Vagina (tissue), 2 donors: ENCODE results near the gene LRRFIP1. TPM values are rescaled to one million over a fixed set of nuclear protein-coding genes. Genes with fewer than 3 reads are reported as not detected.
"Not testable (repeated sequence)": the region's sequence is repeated elsewhere in the genome, so short reads cannot be mapped to it uniquely, and the experiment has no call there.

Experiments used
- DNase-seq, 2 donors: peaks; one replicate each; pipeline ENCODE4 v3.0.0-alpha.2; 2017; ENCODE audit errors: extremely low spot score in 2 of 2
- H3K27ac ChIP-seq: fragments of 200-600 bp; sonication (generic); one replicate; pipeline ENCODE4 v1.5.1; 2019
- H3K27me3 ChIP-seq: fragments of 200-600 bp; sonication (generic); one replicate; pipeline ENCODE4 v1.5.1; 2019
- H3K36me3 ChIP-seq, 2 donors: fragments of 200-600 bp; sonication (generic); one replicate each; pipeline ENCODE4 v1.5.1; 2017 to 2019
- H3K4me1 ChIP-seq: fragments of 200-600 bp; sonication (generic); one replicate; pipeline ENCODE4 v1.5.1; 2019
- H3K4me3 ChIP-seq, 2 donors: fragments of 200-600 bp; sonication (generic); 1 replicate in 1 of 2; 2 replicates in 1 of 2; pipeline ENCODE4 v1.5.1; 2016 to 2019
- H3K9me3 ChIP-seq: fragments of 200-600 bp; sonication (generic); one replicate; pipeline ENCODE4 v1.5.1; 2019
- CTCF ChIP-seq, 3 experiments: fragments of 450-650 bp in 2 of 3; fragments of 200-600 bp in 1 of 3; sonication (generic) in 1 of 3; IDR thresholded peaks; one replicate each; pipeline ENCODE4 v1.5.1; 2017 to 2019; ENCODE audit warnings: antibody characterized with exemption in 3 of 3, mild to moderate bottlenecking in 2 of 3, moderate library complexity in 2 of 3
- POLR2A ChIP-seq, 2 donors: fragments of 450-650 bp; IDR thresholded peaks; one replicate each; pipeline ENCODE4 v1.6.1; 2017; ENCODE audit warnings: antibody characterized with exemption in 2 of 2, mild to moderate bottlenecking in 2 of 2, moderate library complexity in 2 of 2
- POLR2AphosphoS5 ChIP-seq, 2 donors: sonication (generic); formaldehyde crosslinking; IDR thresholded peaks; one replicate each; pipeline ENCODE4 v1.9.0; 2017; ENCODE audit warnings: antibody characterized with exemption in 2 of 2, mild to moderate bottlenecking in 2 of 2, low read depth in 1 of 2; ENCODE audit not compliant: insufficient read depth in 1 of 2
- intact Hi-C: fragments of 100-400 bp; cut with DNase I; formaldehyde crosslinking; loops from one replicate; pipeline ENCODE4 v1.15.1; 2023
- total RNA-seq: library from RNA; depleted of rRNA; stranded (reverse); fragments of >200 nt; gene quantifications from one replicate; pipeline ENCODE4 v1.2.3, GENCODE V29; 2016

The LRRFIP1 gene
- total RNA-seq, 1 donor from 2014 or later: 132 TPM

- no peak overlapping the region for H3K4me3 ChIP-seq
- intact Hi-C loops: no loop called here
- H3K27me3 ChIP-seq: no peaks in the 10 kb centered on the region
- TF ChIP-seq POLR2AphosphoS5 (IDR thresholded peaks at IDR 0.05; ENCODE audit: insufficient read depth in 1 of 2, low read depth in 1 of 2): no peak
- TF ChIP-seq POLR2A (IDR thresholded peaks at IDR 0.05): no peak
- TF ChIP-seq CTCF (IDR thresholded peaks at IDR 0.05): no peak
- H3K9me3 ChIP-seq: no peaks in the 10 kb centered on the region
- peaks cover 6% of the 10 kb centered on the region for H3K4me1 ChIP-seq
- H3K27ac ChIP-seq: no peak overlapping the region
- H3K36me3 ChIP-seq: no peaks in the 10 kb centered on the region
- DNase-seq: no peak
Observed at GRCh38 chr2:237591141-237591881, 36.1 kb upstream of the LRRFIP1 start.

GRCh38 chr2:237592425-237592980 is 34.9 kb upstream of the LRRFIP1 start:
- Histone ChIP-seq H3K9me3 (no peaks in the 10 kb centered on the region), H3K4me3 (no peak overlapping the region), H3K36me3 (no peaks in the 10 kb centered on the region), H3K27ac (no peak overlapping the region), H3K27me3 (no peaks in the 10 kb centered on the region), H3K4me1 (peaks cover 6% of the 10 kb centered on the region)
- TF ChIP-seq POLR2AphosphoS5 (IDR thresholded peaks at IDR 0.05; ENCODE audit: insufficient read depth in 1 of 2, low read depth in 1 of 2): no peak
- no peak for TF ChIP-seq POLR2A (IDR thresholded peaks at IDR 0.05)
- no peak for TF ChIP-seq CTCF (IDR thresholded peaks at IDR 0.05)
- intact Hi-C loops: no loop called here
- no peak for DNase-seq

- Histone ChIP-seq H3K4me1 (peaks cover 6% of the 10 kb centered on the region), H3K36me3 (no peaks in the 10 kb centered on the region), H3K27me3 (no peaks in the 10 kb centered on the region), H3K9me3 (no peaks in the 10 kb centered on the region), H3K4me3 (no peak overlapping the region), H3K27ac (no peak overlapping the region)
- TF ChIP-seq POLR2AphosphoS5 (IDR thresholded peaks at IDR 0.05; ENCODE audit: insufficient read depth in 1 of 2, low read depth in 1 of 2) (no peak), CTCF (IDR thresholded peaks at IDR 0.05) (no peak), POLR2A (IDR thresholded peaks at IDR 0.05) (no peak)
- intact Hi-C loops: no loop called here
- DNase-seq: no peak
Observed at GRCh38 chr2:237593036-237593435, 34.4 kb upstream of the LRRFIP1 start.

GRCh38 chr2:237593596-237594320 is 33.6 kb upstream of the LRRFIP1 start:
- H3K27me3 ChIP-seq: no peaks in the 10 kb centered on the region
- H3K36me3 ChIP-seq: no peaks in the 10 kb centered on the region
- intact Hi-C loops: no loop called here
- no peak overlapping the region for H3K4me3 ChIP-seq
- DNase-seq: no peak
- no peaks in the 10 kb centered on the region for H3K9me3 ChIP-seq
- no peak overlapping the region for H3K27ac ChIP-seq
- TF ChIP-seq POLR2A (IDR thresholded peaks at IDR 0.05): no peak
- no peak for TF ChIP-seq CTCF (IDR thresholded peaks at IDR 0.05)
- peaks cover 6% of the 10 kb centered on the region for H3K4me1 ChIP-seq

- no peak for DNase-seq
- H3K27ac ChIP-seq: no peak overlapping the region
- H3K4me1 ChIP-seq: peaks cover 6% of the 10 kb centered on the region
- no peaks in the 10 kb centered on the region for H3K27me3 ChIP-seq
- H3K36me3 ChIP-seq: no peaks in the 10 kb centered on the region
- intact Hi-C loops: no loop called here
- no peak for TF ChIP-seq POLR2AphosphoS5 (IDR thresholded peaks at IDR 0.05; ENCODE audit: insufficient read depth in 1 of 2, low read depth in 1 of 2)
- no peak overlapping the region for H3K4me3 ChIP-seq
- no peaks in the 10 kb centered on the region for H3K9me3 ChIP-seq
Observed at GRCh38 chr2:237594514-237594871, 32.9 kb upstream of the LRRFIP1 start.

- intact Hi-C loops, H3K9me3 ChIP-seq, H3K36me3 ChIP-seq, H3K4me1 ChIP-seq, H3K27me3 ChIP-seq, H3K4me3 ChIP-seq, DNase-seq, H3K27ac ChIP-seq: not testable (repeated sequence)
Observed at GRCh38 chr2:237595829-237596519, 31.4 kb upstream of the LRRFIP1 start.
